ENCODE data around the gene HES6. TPM values are rescaled to one million over a fixed set of nuclear protein-coding genes. Genes with fewer than 3 reads are reported as not detected.
A peak's percentile ranks its signal among the peaks of the same experiment; 100 is the strongest.

Gene HES6
- total RNA-seq, 1 experiment from 2014 or later, result 8.4 TPM

DNA sequence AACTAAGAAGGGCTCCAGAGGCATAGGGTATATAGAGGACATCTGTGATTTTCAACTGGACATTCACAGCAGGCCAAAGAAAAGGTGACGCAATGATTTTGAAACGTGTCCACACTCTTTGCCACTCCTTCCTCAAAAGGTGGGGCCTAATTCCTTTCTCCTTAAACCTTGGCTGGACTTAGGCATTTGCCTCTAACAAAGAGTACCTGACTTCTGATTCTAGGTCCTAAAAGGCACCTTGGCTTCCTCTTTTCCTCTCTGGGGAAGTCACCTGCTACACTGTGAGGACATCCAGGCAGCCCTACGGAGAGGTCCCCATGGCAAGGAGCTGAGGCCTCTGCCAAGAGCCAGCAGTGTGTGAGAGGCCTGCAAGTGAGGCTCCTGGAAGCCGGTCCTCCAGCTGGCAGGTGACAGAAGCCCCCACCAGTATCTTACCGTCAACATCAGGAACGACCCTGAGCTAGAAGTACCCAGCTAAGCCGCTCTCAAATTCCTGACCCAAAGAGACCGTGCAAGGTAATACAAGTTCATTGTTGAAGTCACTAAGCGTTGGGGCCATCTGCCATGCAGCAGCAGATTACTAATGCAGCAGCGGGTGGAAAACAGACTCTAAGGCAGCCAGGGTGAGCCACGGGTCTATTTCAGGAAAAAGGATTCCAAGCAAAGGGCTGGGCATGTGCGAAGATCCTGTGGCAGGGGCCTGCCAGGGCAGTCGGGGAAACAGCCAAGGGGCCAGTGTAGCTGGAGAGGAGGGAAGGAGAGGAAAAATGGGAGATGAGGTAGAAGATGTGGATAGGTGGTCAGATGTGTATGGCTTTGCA lies 7.4 kb upstream of the HES6 start:
- Histone ChIP-seq H4K20me1 (ENCODE audit: insufficient read depth) (no peaks in the 10 kb centered on the region), H3K79me2 (ENCODE audit: low read depth) (no peaks in the 10 kb centered on the region), H3K9me3 (ENCODE audit: insufficient read depth, low read depth) (no peaks in the 10 kb centered on the region), H3K27me3 (ENCODE audit: insufficient read depth, low read depth) (no peaks in the 10 kb centered on the region), H3F3A (ENCODE audit: insufficient read depth, low read depth) (peaks cover 7% of the 10 kb centered on the region; the same call in 1 of the 2 replicates), H2AFZ (no peak overlapping the region), H3K4me1 (replicated peaks; ENCODE audit: insufficient read depth) (peaks cover 8% of the 10 kb centered on the region), H3K9me2 (ENCODE audit: insufficient read depth) (no peaks in the 10 kb centered on the region), H3K4me2 (peak overlapping the region; percentile 16; the same call in 1 of the 2 replicates), H3K4me3 (no peak overlapping the region), H3K27ac (no peak overlapping the region), H3K36me3 (ENCODE audit: low read depth) (no peaks in the 10 kb centered on the region)
- intact Hi-C loops (cut with micrococcal nuclease; ENCODE audit: unreplicated experiment), result loop anchor here (10.0 kb wide), 1 partner anchor 102 kb away; no protein-coding TSS in a partner anchor
- ChIA-PET CTCF (no interaction called here), POLR2A (ENCODE audit: unreplicated experiment) (no interaction called here)
- DNase-seq, result no peak
- BruUV-seq (replicated peaks), result no TSS peak
- TF ChIP-seq CTCF (conservative IDR thresholded peaks at IDR 0.05) (no peak), EZH2 (IDR thresholded peaks at IDR 0.05; ENCODE audit: low read depth) (no peak)

GRCh38 chr2:238244151-238244550 lies 4.3 kb upstream of the HES6 start:
- no peaks in the 10 kb centered on the region for H4K20me1 ChIP-seq (ENCODE audit: insufficient read depth)
- no peak overlapping the region for H3K4me3 ChIP-seq
- ChIA-PET CTCF (interaction anchor here (0.7 kb wide), 1 partner anchor 407 kb away, joined by 4 read pairs; no protein-coding TSS in a partner anchor), POLR2A (ENCODE audit: unreplicated experiment) (no interaction called here)
- intact Hi-C loops (cut with micrococcal nuclease; ENCODE audit: unreplicated experiment), result loop anchor here (5.0 to 10.0 kb wide), 2 partner anchors 99 to 387 kb away; partner anchors contain the start of gene RAMP1
- no peaks in the 10 kb centered on the region for H3K79me2 ChIP-seq (ENCODE audit: low read depth)
- no peaks in the 10 kb centered on the region for H3K9me2 ChIP-seq (ENCODE audit: insufficient read depth)
- no peak for TF ChIP-seq EZH2 (IDR thresholded peaks at IDR 0.05; ENCODE audit: low read depth)
- no peak overlapping the region for H2AFZ ChIP-seq
- no TSS peak for BruUV-seq (replicated peaks)
- no peaks in the 10 kb centered on the region for H3K27me3 ChIP-seq (ENCODE audit: insufficient read depth, low read depth)
- H3K27ac ChIP-seq, result no peak overlapping the region
- peaks cover 8% of the 10 kb centered on the region for H3K4me1 ChIP-seq (replicated peaks; ENCODE audit: insufficient read depth)
- no peak overlapping the region for H3K4me2 ChIP-seq
- DNase-seq, result no peak
- no peaks in the 10 kb centered on the region for H3K36me3 ChIP-seq (ENCODE audit: low read depth)
- peaks cover 7% of the 10 kb centered on the region; the same call in 1 of the 2 replicates for H3F3A ChIP-seq (ENCODE audit: insufficient read depth, low read depth)
- no peaks in the 10 kb centered on the region for H3K9me3 ChIP-seq (ENCODE audit: insufficient read depth, low read depth)

- peaks cover 9% of the 10 kb centered on the region; the same call in 1 of the 2 replicates for H3F3A ChIP-seq (ENCODE audit: insufficient read depth, low read depth)
- ChIA-PET POLR2A (ENCODE audit: unreplicated experiment) (no interaction called here), CTCF (no interaction called here)
- H3K9me2 ChIP-seq (ENCODE audit: insufficient read depth), result no peaks in the 10 kb centered on the region
- no peak overlapping the region for H3K27ac ChIP-seq
- H3K79me2 ChIP-seq (ENCODE audit: low read depth), result no peaks in the 10 kb centered on the region
- H3K4me2 ChIP-seq, result no peak overlapping the region
- DNase-seq, result no peak
- H3K27me3 ChIP-seq (ENCODE audit: insufficient read depth, low read depth), result no peaks in the 10 kb centered on the region
- H3K36me3 ChIP-seq (ENCODE audit: low read depth), result no peaks in the 10 kb centered on the region
- H3K4me3 ChIP-seq, result no peak overlapping the region
- TF ChIP-seq EZH2 (IDR thresholded peaks at IDR 0.05; ENCODE audit: low read depth) (no peak), CTCF (conservative IDR thresholded peaks at IDR 0.05) (no peak)
- peaks cover 8% of the 10 kb centered on the region for H3K4me1 ChIP-seq (replicated peaks; ENCODE audit: insufficient read depth)
- BruUV-seq (replicated peaks), result no TSS peak
- H4K20me1 ChIP-seq (ENCODE audit: insufficient read depth), result no peaks in the 10 kb centered on the region
- H2AFZ ChIP-seq, result no peak overlapping the region
- intact Hi-C loops (cut with micrococcal nuclease; ENCODE audit: unreplicated experiment), result loop anchor here (5.0 to 10.0 kb wide), 2 partner anchors 99 to 386 kb away; partner anchors contain the start of gene RAMP1
- no peaks in the 10 kb centered on the region for H3K9me3 ChIP-seq (ENCODE audit: insufficient read depth, low read depth)
Observed at GRCh38 chr2:238243496-238244076, 3.7 kb upstream of the HES6 start.
